A549 (cell line): Measurements from ENCODE around the gene HOXA5. TPM values are rescaled to one million over a fixed set of nuclear protein-coding genes. Genes with fewer than 3 reads are reported as not detected.

Experiments
- ATAC-seq, 2 experiments: fragments of 200-7000 bp in 1 of 2; fragments of >200 bp in 1 of 2; cut with Nextera tagmentation in 1 of 2; cut with Tn5 transposase in 1 of 2; 3 replicates each; pipeline versions ENCODE4 v1.8.0 to v1.9.1; 2018 to 2020; ENCODE audit warnings: mild to moderate bottlenecking in 1 of 2, moderate library complexity in 1 of 2
- CTCF ChIA-PET: fragments of 300-600 bp; sonication (Branson Sonifier 250); formaldehyde crosslinking; extraction: SDS; loops from one replicate; lab custom pipeline; 2021; ENCODE audit warnings: antibody characterized with exemption, inconsistent platforms; lab: Yijun Ruan, JAX
- POLR2A ChIA-PET: fragments of 350-600 bp; formaldehyde crosslinking; extraction: SDS; loops from one replicate; lab custom pipeline; 2021; ENCODE audit warnings: antibody characterized with exemption, inconsistent platforms; lab: Yijun Ruan, JAX
- DNase-seq, 2 experiments: peaks; one replicate each; pipeline versions ENCODE4 v3.0.0 to v3.0.0-alpha.2; 2011 to 2016; ENCODE audit warnings: low read depth in 1 of 2, low spot score in 1 of 2
- FAIRE-seq: peaks from 2 replicates; lab custom pipeline; 2011; peaks lifted over from hg19 to GRCh38; lab: Jason Lieb, UNC
- H3K27ac ChIP-seq, 2 experiments: fragments of >200 bp; sonication (Bioruptor Twin); formaldehyde crosslinking; 3 replicates each; pipeline ENCODE4 v1.5.1; 2016 to 2017
- H3K4me1 ChIP-seq: fragments of >200 bp; sonication (Bioruptor Twin); formaldehyde crosslinking; 3 replicates; pipeline ENCODE4 v1.6.1; 2016
- H3K4me2 ChIP-seq: fragments of >200 bp; sonication (Bioruptor Twin); formaldehyde crosslinking; 3 replicates; pipeline ENCODE4 v1.6.1; 2016
- H3K4me3 ChIP-seq: fragments of >200 bp; sonication (Bioruptor Twin); formaldehyde crosslinking; 3 replicates; pipeline ENCODE4 v1.5.1; 2016
- H3K9me3 ChIP-seq: fragments of >200 bp; sonication (Bioruptor Twin); formaldehyde crosslinking; 3 replicates; pipeline ENCODE4 v1.6.1; 2016
- CHD4 ChIP-seq: fragments of 200-600 bp; sonication (generic); IDR thresholded peaks from 2 replicates; pipeline ENCODE4 v1.6.1; 2016; ENCODE audit warnings: antibody characterized with exemption, mild to moderate bottlenecking, borderline replicate concordance
- CTCF ChIP-seq: fragments of >200 bp; sonication (Bioruptor Twin); formaldehyde crosslinking; IDR thresholded peaks from 3 replicates; pipeline ENCODE4 v1.5.1; 2016
- E2F6 ChIP-seq: IDR thresholded peaks from 2 replicates; pipeline ENCODE4 v1.6.1; 2012; ENCODE audit warnings: low read depth, borderline replicate concordance
- EHMT2 ChIP-seq: fragments of 200-600 bp; sonication (generic); IDR thresholded peaks from 2 replicates; pipeline ENCODE4 v1.6.1; 2016; ENCODE audit warnings: antibody characterized with exemption, low read depth, mild to moderate bottlenecking, moderate library complexity
- FOSB ChIP-seq: fragments of 250-450 bp; sonication (Bioruptor Pico); IDR thresholded peaks from 2 replicates; pipeline ENCODE4 v1.5.0; 2020; ENCODE audit warnings: mild to moderate bottlenecking, moderate library complexity
- FOXS1 ChIP-seq: fragments of 250-450 bp; sonication (Bioruptor Pico); IDR thresholded peaks from 2 replicates; pipeline ENCODE4 v1.5.0; 2020; ENCODE audit warnings: mild to moderate bottlenecking, moderate library complexity
- GATA3 ChIP-seq: IDR thresholded peaks from 2 replicates; pipeline ENCODE4 v1.6.1; 2012; ENCODE audit warnings: borderline replicate concordance
- HOXA7 ChIP-seq: fragments of 250-450 bp; sonication (Bioruptor Pico); IDR thresholded peaks from 2 replicates; pipeline ENCODE4 v1.5.0; 2020; ENCODE audit warnings: mild to moderate bottlenecking, moderate library complexity
- HOXB5 ChIP-seq: fragments of 250-450 bp; sonication (Bioruptor Pico); IDR thresholded peaks from 2 replicates; pipeline ENCODE4 v1.5.0; 2020; ENCODE audit warnings: mild to moderate bottlenecking, moderate library complexity
- JUN ChIP-seq, 2 experiments: fragments of >200 bp; sonication (Bioruptor Twin); formaldehyde crosslinking; IDR thresholded peaks; 2 replicates in 1 of 2; 3 replicates in 1 of 2; pipeline ENCODE4 v1.6.1; 2016 to 2017
- JUNB ChIP-seq: fragments of >200 bp; sonication (Bioruptor Twin); formaldehyde crosslinking; IDR thresholded peaks from 2 replicates; pipeline ENCODE4 v1.6.1; 2016
- KDM1A ChIP-seq: fragments of 200-600 bp; sonication (generic); IDR thresholded peaks from 2 replicates; pipeline ENCODE4 v1.6.1; 2016; ENCODE audit warnings: low read depth, mild to moderate bottlenecking
- KDM5A ChIP-seq: fragments of 200-600 bp; sonication (generic); IDR thresholded peaks from 2 replicates; pipeline ENCODE4 v1.6.1; 2016; ENCODE audit warnings: antibody characterized with exemption, mild to moderate bottlenecking
- MAFK ChIP-seq: fragments of 450-650 bp; IDR thresholded peaks from 2 replicates; pipeline ENCODE4 v1.6.1; 2014; ENCODE audit not compliant: partially characterized antibody
- MYC ChIP-seq: IDR thresholded peaks from 2 replicates; pipeline ENCODE4 v1.6.1; 2012; ENCODE audit warnings: mild to moderate bottlenecking, inconsistent platforms, low read length, improper control_type of control experiment, borderline replicate concordance
- NFE2L2 ChIP-seq: fragments of 150-350 bp; conservative IDR thresholded peaks from 2 replicates; pipeline ENCODE4 v1.6.1; 2014; ENCODE audit warnings: low read length
- PBX3 ChIP-seq: IDR thresholded peaks from 2 replicates; pipeline ENCODE4 v1.6.1; 2012
- POLR2A ChIP-seq: IDR thresholded peaks from 2 replicates; pipeline ENCODE4 v1.6.1; 2012; ENCODE audit warnings: mild to moderate bottlenecking, low read length
- RFX5 ChIP-seq: fragments of 450-650 bp; IDR thresholded peaks from 2 replicates; pipeline ENCODE4 v1.7.1; 2014; ENCODE audit warnings: antibody characterized with exemption, mild to moderate bottlenecking, moderate library complexity
- RNF2 ChIP-seq: fragments of 200-600 bp; sonication (generic); IDR thresholded peaks from 2 replicates; pipeline ENCODE4 v1.6.1; 2016; ENCODE audit warnings: low read depth, mild to moderate bottlenecking, antibody characterized with exemption, moderate library complexity, borderline replicate concordance
- SMC3 ChIP-seq: fragments of >200 bp; sonication (Bioruptor Twin); formaldehyde crosslinking; IDR thresholded peaks from 3 replicates; pipeline ENCODE4 v1.6.1; 2018; ENCODE audit warnings: inconsistent platforms
- TFCP2L1 ChIP-seq: fragments of 250-450 bp; sonication (Bioruptor Pico); IDR thresholded peaks from 2 replicates; pipeline ENCODE4 v1.5.0; 2021; ENCODE audit warnings: mild to moderate bottlenecking
- ZFP36 ChIP-seq: fragments of 450-650 bp; IDR thresholded peaks from 2 replicates; pipeline ENCODE4 v1.6.1; 2014; ENCODE audit warnings: borderline replicate concordance; ENCODE audit not compliant: partially characterized antibody
- ZNF302 ChIP-seq: fragments of 250-450 bp; sonication (Bioruptor Pico); IDR thresholded peaks from 2 replicates; pipeline ENCODE4 v1.9.0; 2021; ENCODE audit warnings: inconsistent platforms, mild to moderate bottlenecking, moderate library complexity
- ZSCAN20 ChIP-seq: fragments of 250-450 bp; sonication (Bioruptor Pico); IDR thresholded peaks from 2 replicates; pipeline ENCODE4 v1.8.0; 2022; ENCODE audit warnings: mild to moderate bottlenecking, moderate library complexity
- WGBS: methylation state at CpG from one replicate; pipeline ENCODE4 v1.1.6; 2017; ENCODE audit errors: missing lambda C conversion rate; 5-methylcytosine and 5-hydroxymethylcytosine counted together
- polyA plus RNA-seq, 4 experiments: library from polyadenylated mRNA; depleted of rRNA in 3 of 4; stranded (reverse); fragments of >200 nt; fragmentation: RNase III in 1 of 4; extraction: RNeasy Plus Mini Kit Qiagen cat#74134 plus additional on column Dnase treatment in 1 of 4; gene quantifications; 2 replicates in 3 of 4; 3 replicates in 1 of 4; pipeline ENCODE4 v1.2.3, GENCODE V29; 2011 to 2017

The HOXA5 gene
- polyA plus RNA-seq, 2 of the 4 experiments (the other 2 are of a cell fraction): 4.0 to 6.5 TPM

- no peak for TF ChIP-seq SMC3
- no peak for TF ChIP-seq CHD4
- no peak for TF ChIP-seq RFX5
- TF ChIP-seq MAFK: no peak
- no peak for TF ChIP-seq FOSB (CRISPR knock-in tag)
- POLR2A ChIA-PET: interaction anchor here (0.8 to 5.1 kb wide), 4 partner anchors 14 to 254 kb away, joined by 3 to 34 read pairs (median 6); partner anchors contain the start of gene SKAP2
- ATAC-seq (no peak), DNase-seq (no peak), FAIRE-seq (no peak)
- H3K27ac ChIP-seq: peak overlapping the region; percentile 83 to 90
- H3K4me1 ChIP-seq: peaks cover 51% of the 10 kb centered on the region
- H3K4me2 ChIP-seq: peak overlapping the region; percentile 88
- CTCF ChIA-PET: interaction anchor here (1.2 to 3.6 kb wide), 8 partner anchors 11 to 263 kb away, joined by 3 to 18 read pairs (median 4); no protein-coding TSS in a partner anchor
- WGBS: 47% methylated on average over 10 of the region's 12 CpGs
- H3K4me3 ChIP-seq: peak overlapping the region; percentile 44
- H3K9me3 ChIP-seq: no peaks in the 10 kb centered on the region
Measured at GRCh38 chr7:27116962-27117886, 26.3 kb downstream of the HOXA5 start.

- peak overlapping the region; percentile 88 for H3K4me2 ChIP-seq
- CTCF ChIA-PET: interaction anchor here (0.7 to 3.6 kb wide), 14 partner anchors 14 to 262 kb away, joined by 3 to 18 read pairs (median 4); partner anchors contain the start of genes HOXA4 and HOXA5
- peak overlapping the region; percentile 83 to 90 for H3K27ac ChIP-seq
- H3K4me1 ChIP-seq: peaks cover 59% of the 10 kb centered on the region
- WGBS: 17% methylated on average over 20 of the region's 20 CpGs
- no peak for FAIRE-seq
- TF ChIP-seq MYC (no peak), HOXA7 (CRISPR knock-in tag) (no peak), MAFK (no peak), EHMT2 (no peak), PBX3 (no peak), NFE2L2 (no peak), FOXS1 (no peak), RNF2 (no peak), HOXB5 (CRISPR knock-in tag) (no peak)
- TF ChIP-seq, all 56 proteins: peak for 0
- POLR2A ChIA-PET: interaction anchor here (0.8 to 5.1 kb wide), 4 partner anchors 15 to 253 kb away, joined by 3 to 34 read pairs (median 12); partner anchors contain the start of genes HOXA4 and SKAP2
- Histone ChIP-seq H3K9me3 (no peaks in the 10 kb centered on the region), H3K4me3 (peak overlapping the region; percentile 44)
- DNase-seq (no peak), ATAC-seq (no peak)
Measured at GRCh38 chr7:27116031-27116961, 27.2 kb downstream of the HOXA5 start.

GRCh38 chr7:27115221-27116026 lies 28.1 kb downstream of the HOXA5 start:
- POLR2A ChIA-PET: interaction anchor here (0.8 to 5.1 kb wide), 6 partner anchors 16 to 252 kb away, joined by 3 to 34 read pairs (median 8); partner anchors contain the start of genes HOXA4, HOXA5 and SKAP2
- ATAC-seq (peak; percentile 31), FAIRE-seq (no peak), DNase-seq (peak; percentile 71 to 82)
- H3K4me3 ChIP-seq: peak overlapping the region; percentile 44
- no peaks in the 10 kb centered on the region for H3K9me3 ChIP-seq
- H3K4me1 ChIP-seq: peaks cover 59% of the 10 kb centered on the region
- H3K4me2 ChIP-seq: peak overlapping the region; percentile 88
- CTCF ChIA-PET: interaction anchor here (0.8 to 3.6 kb wide), 10 partner anchors 11 to 262 kb away, joined by 3 to 18 read pairs (median 5); partner anchors contain the start of genes HOXA4 and HOXA5
- 2% methylated on average over 37 of the region's 45 CpGs for WGBS
- H3K27ac ChIP-seq: peak overlapping the region; percentile 83 to 90
- TF ChIP-seq JUN (IDR thresholded peaks at IDR 0.05) (peak in 1 of 2 experiments; percentile 30; a peak in 1 of 5 replicates), GATA3 (peak; percentile 64; the same call in 1 of the 2 replicates), ZSCAN20 (CRISPR knock-in tag) (no peak), FOXS1 (no peak), ZNF302 (CRISPR knock-in tag) (no peak), HOXB5 (CRISPR knock-in tag) (0 out of 2 replicates have a peak, but pooled peaks have one; percentile 22), POLR2A (peak; percentile 42), MAFK (peak; percentile 80), KDM1A (no peak), JUNB (no peak), ZFP36 (no peak), E2F6 (peak; percentile 52; the same call in 1 of the 2 replicates), HOXA7 (CRISPR knock-in tag) (no peak), KDM5A (no peak), TFCP2L1 (CRISPR knock-in tag) (no peak), CTCF (no peak)
